Caco-2 (cell line): ENCODE results near the gene NEDD4L. TPM values are rescaled to one million over a fixed set of nuclear protein-coding genes. Genes with fewer than 3 reads are reported as not detected.

ENCODE experiments used
- BruUV-seq: library from RNA; stranded (reverse); fragments of 400-500 nt; replicated peaks from 2 replicates; lab custom pipeline; 2021; lab: Mats Ljungman, UMichigan
- CTCF ChIA-PET: fragments of 300-600 bp; sonication (Branson Sonifier 250); formaldehyde crosslinking; loops from one replicate; lab custom pipeline; 2022; ENCODE audit warnings: antibody characterized with exemption; lab: Charles Lee
- POLR2A ChIA-PET: fragments of 300-600 bp; sonication (Branson Sonifier 250); formaldehyde crosslinking; loops from one replicate; lab custom pipeline; 2022; ENCODE audit warnings: antibody characterized with exemption; lab: Charles Lee
- DNase-seq, 2 experiments: peaks; one replicate each; pipeline versions ENCODE4 v3.0.0 to v3.0.0-alpha.2; 2020 to 2022
- H3K27me3 ChIP-seq: replicated peaks from 2 replicates; pipeline ENCODE4 v1.6.0; 2011; ENCODE audit warnings: low read length; ENCODE audit not compliant: control insufficient read depth, insufficient read depth
- H3K36me3 ChIP-seq: 2 replicates; pipeline ENCODE4 v1.5.1; 2011; ENCODE audit warnings: low read length; ENCODE audit not compliant: control insufficient read depth, insufficient read depth
- H3K4me1 ChIP-seq: fragments of 250-450 bp; sonication (Bioruptor Pico); 2 replicates; pipeline ENCODE4 v1.5.1; 2020; ENCODE audit warnings: mild to moderate bottlenecking
- H3K4me3 ChIP-seq: 2 replicates; pipeline ENCODE4 v1.5.1; 2011; ENCODE audit warnings: low read depth, mild to moderate bottlenecking, control low read depth, low read length
- H3K9me3 ChIP-seq: fragments of 250-450 bp; sonication (Bioruptor Pico); 2 replicates; pipeline ENCODE4 v1.5.1; 2020; ENCODE audit warnings: mild to moderate bottlenecking, moderate library complexity
- H3K27ac Mint-ChIP-seq: one replicate; pipeline ENCODE4 v1.8.0; 2022; ENCODE audit warnings: mixed read lengths; ENCODE audit not compliant: unreplicated experiment
- H3K27me3 Mint-ChIP-seq: one replicate; pipeline ENCODE4 v1.8.0; 2022; ENCODE audit warnings: mixed read lengths; ENCODE audit not compliant: insufficient read depth, unreplicated experiment
- H3K36me3 Mint-ChIP-seq: one replicate; pipeline ENCODE4 v1.8.0; 2022; ENCODE audit warnings: mild to moderate bottlenecking, mixed read lengths; ENCODE audit not compliant: insufficient read depth, unreplicated experiment
- H3K4me1 Mint-ChIP-seq: one replicate; pipeline ENCODE4 v1.8.0; 2022; ENCODE audit warnings: low read depth, mixed read lengths; ENCODE audit not compliant: unreplicated experiment
- H3K4me3 Mint-ChIP-seq: one replicate; pipeline ENCODE4 v1.8.0; 2022; ENCODE audit warnings: mild to moderate bottlenecking, moderate library complexity, mixed read lengths; ENCODE audit not compliant: unreplicated experiment
- H3K9me3 Mint-ChIP-seq: one replicate; pipeline ENCODE4 v1.8.0; 2022; ENCODE audit warnings: mixed read lengths; ENCODE audit not compliant: unreplicated experiment
- intact Hi-C: fragments of 100-400 bp; cut with micrococcal nuclease; formaldehyde crosslinking; loops from one replicate; pipeline ENCODE4 v1.10.0; 2022; ENCODE audit not compliant: unreplicated experiment
- total RNA-seq: library from RNA; stranded (reverse); gene quantifications from 2 replicates; pipeline ENCODE4 v1.2.3, GENCODE V29; 2022
- TF ChIP-seq, protein P1 (sequence below), 2 experiments: fragments of 200-600 bp in 1 of 2; IDR thresholded peaks; 1 replicate in 1 of 2; 2 replicates in 1 of 2; pipeline versions ENCODE4 v1.5.1 to v1.8.0; 2011 to 2022; ENCODE audit warnings: antibody characterized with exemption in 1 of 2, control low read depth in 1 of 2, inconsistent platforms in 1 of 2, low read depth in 1 of 2, low read length in 1 of 2, mild to moderate bottlenecking in 1 of 2, moderate library complexity in 1 of 2; ENCODE audit not compliant: insufficient read depth in 1 of 2, severe bottlenecking in 1 of 2, unreplicated experiment in 1 of 2

Gene NEDD4L
- total RNA-seq, 1 experiment from 2014 or later, result 85.4 TPM

DNA sequence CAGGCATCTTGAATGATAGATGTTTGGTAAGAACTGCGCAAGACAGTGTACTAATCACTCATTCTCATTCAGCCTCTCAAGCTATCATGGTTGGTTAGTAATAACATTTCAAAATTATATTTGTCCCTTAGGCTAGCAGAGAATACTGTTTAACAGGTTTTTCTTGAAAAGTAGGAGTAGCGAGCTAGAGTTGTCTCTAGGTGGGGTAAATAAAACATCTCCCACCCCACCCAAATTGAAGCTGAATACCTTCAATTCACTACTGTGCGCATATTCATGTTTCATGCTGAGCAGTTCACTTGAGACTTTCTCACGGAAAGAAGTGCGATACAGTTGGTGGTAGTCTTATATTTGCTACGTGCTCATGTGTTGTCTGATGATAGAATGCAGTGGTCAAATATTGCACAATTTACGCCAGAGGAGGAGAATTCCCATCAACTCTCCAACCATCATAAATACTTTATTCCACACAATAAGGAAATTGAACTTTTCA lies 49.3 kb downstream of the NEDD4L start:
- Mint-ChIP-seq H3K4me1 (peaks cover 16% of the 10 kb centered on the region), H3K36me3 (peaks cover 30% of the 10 kb centered on the region), H3K9me3 (no peaks in the 10 kb centered on the region), H3K4me3 (no peak overlapping the region), H3K27me3 (no peaks in the 10 kb centered on the region), H3K27ac (no peak overlapping the region)
- DNase-seq, result no peak
- no peaks in the 10 kb centered on the region; the same call in 1 of the 2 replicates for H3K36me3 ChIP-seq
- intact Hi-C loops, result no loop called here
- ChIA-PET POLR2A (no interaction called here), CTCF (no interaction called here)
- H3K27me3 ChIP-seq, result no peaks in the 10 kb centered on the region
- H3K4me1 ChIP-seq, result peaks cover 39% of the 10 kb centered on the region
- TF ChIP-seq, protein P1, sequence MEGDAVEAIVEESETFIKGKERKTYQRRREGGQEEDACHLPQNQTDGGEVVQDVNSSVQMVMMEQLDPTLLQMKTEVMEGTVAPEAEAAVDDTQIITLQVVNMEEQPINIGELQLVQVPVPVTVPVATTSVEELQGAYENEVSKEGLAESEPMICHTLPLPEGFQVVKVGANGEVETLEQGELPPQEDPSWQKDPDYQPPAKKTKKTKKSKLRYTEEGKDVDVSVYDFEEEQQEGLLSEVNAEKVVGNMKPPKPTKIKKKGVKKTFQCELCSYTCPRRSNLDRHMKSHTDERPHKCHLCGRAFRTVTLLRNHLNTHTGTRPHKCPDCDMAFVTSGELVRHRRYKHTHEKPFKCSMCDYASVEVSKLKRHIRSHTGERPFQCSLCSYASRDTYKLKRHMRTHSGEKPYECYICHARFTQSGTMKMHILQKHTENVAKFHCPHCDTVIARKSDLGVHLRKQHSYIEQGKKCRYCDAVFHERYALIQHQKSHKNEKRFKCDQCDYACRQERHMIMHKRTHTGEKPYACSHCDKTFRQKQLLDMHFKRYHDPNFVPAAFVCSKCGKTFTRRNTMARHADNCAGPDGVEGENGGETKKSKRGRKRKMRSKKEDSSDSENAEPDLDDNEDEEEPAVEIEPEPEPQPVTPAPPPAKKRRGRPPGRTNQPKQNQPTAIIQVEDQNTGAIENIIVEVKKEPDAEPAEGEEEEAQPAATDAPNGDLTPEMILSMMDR (IDR thresholded peaks at IDR 0.05; ENCODE audit: insufficient read depth in 1 of 2, low read depth in 1 of 2, low read length in 1 of 2, severe bottlenecking in 1 of 2, unreplicated experiment in 1 of 2), result no peak
- BruUV-seq, result no TSS peak
- no peaks in the 10 kb centered on the region for H3K9me3 ChIP-seq
- H3K4me3 ChIP-seq, result no peak overlapping the region

DNA sequence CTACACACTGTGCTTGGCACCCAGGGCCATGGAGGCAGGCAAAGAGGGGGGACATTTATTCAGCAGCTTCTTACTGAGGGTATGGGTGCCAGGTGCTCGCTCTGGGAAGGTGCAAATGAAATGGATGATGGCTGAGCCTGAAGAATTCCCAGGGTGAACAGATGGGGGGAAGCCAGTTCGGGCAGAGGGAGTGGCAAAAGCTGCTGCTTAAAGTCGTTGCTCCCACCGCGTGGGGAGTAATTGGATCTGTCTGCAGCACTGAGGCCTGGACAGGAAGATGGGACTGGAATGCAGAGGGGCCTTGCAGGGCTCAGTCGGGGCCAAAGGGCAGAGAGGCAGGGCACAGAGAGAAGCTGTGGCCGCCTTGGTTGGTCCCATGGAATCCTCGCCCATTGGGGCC lies 51.2 kb downstream of the NEDD4L start:
- no peak overlapping the region for H3K4me3 ChIP-seq
- H3K9me3 ChIP-seq, result no peaks in the 10 kb centered on the region
- BruUV-seq, result no TSS peak
- no peaks in the 10 kb centered on the region; the same call in 1 of the 2 replicates for H3K36me3 ChIP-seq
- peaks cover 16% of the 10 kb centered on the region for H3K4me1 Mint-ChIP-seq
- intact Hi-C loops, result no loop called here
- CTCF ChIA-PET, result no interaction called here
- no peak for DNase-seq
- H3K27me3 Mint-ChIP-seq, result no peaks in the 10 kb centered on the region
- H3K27me3 ChIP-seq, result no peaks in the 10 kb centered on the region
- POLR2A ChIA-PET, result no interaction called here
- H3K4me3 Mint-ChIP-seq, result no peak overlapping the region
- TF ChIP-seq, protein P1 (IDR thresholded peaks at IDR 0.05; ENCODE audit: insufficient read depth in 1 of 2, low read depth in 1 of 2, low read length in 1 of 2, severe bottlenecking in 1 of 2, unreplicated experiment in 1 of 2), result no peak
- H3K9me3 Mint-ChIP-seq, result no peaks in the 10 kb centered on the region
- H3K27ac Mint-ChIP-seq, result no peak overlapping the region
- peaks cover 42% of the 10 kb centered on the region for H3K4me1 ChIP-seq
- H3K36me3 Mint-ChIP-seq, result peaks cover 35% of the 10 kb centered on the region

DNA sequence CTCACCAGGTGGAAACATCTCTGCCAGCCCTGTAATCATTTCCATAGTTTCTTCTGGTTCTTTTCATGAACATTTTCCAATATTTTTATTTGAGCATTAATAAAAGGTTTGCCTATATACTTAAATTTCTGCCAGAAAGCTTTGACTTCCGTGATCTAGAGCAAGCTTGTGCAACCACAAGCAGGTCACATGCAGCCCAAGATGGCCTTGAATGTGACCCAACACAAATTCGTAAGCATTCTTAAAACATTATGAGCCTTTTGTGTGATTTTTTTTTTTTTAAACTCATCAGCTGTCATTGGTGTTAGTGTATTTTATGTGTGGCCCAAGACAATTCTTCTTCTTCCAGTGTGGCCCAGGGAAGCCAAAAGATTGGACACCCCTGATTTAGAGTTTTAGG lies 51.6 kb downstream of the NEDD4L start:
- Mint-ChIP-seq H3K36me3 (peaks cover 31% of the 10 kb centered on the region), H3K4me3 (no peak overlapping the region), H3K27ac (no peak overlapping the region), H3K27me3 (no peaks in the 10 kb centered on the region), H3K9me3 (no peaks in the 10 kb centered on the region), H3K4me1 (peaks cover 16% of the 10 kb centered on the region)
- CTCF ChIA-PET, result no interaction called here
- POLR2A ChIA-PET, result no interaction called here
- no peak overlapping the region for H3K4me3 ChIP-seq
- intact Hi-C loops, result no loop called here
- peaks cover 45% of the 10 kb centered on the region for H3K4me1 ChIP-seq
- no peaks in the 10 kb centered on the region; the same call in 1 of the 2 replicates for H3K36me3 ChIP-seq
- BruUV-seq, result no TSS peak
- DNase-seq, result no peak
- H3K27me3 ChIP-seq, result no peaks in the 10 kb centered on the region
- no peaks in the 10 kb centered on the region for H3K9me3 ChIP-seq
- TF ChIP-seq, protein P1 (IDR thresholded peaks at IDR 0.05; ENCODE audit: insufficient read depth in 1 of 2, low read depth in 1 of 2, low read length in 1 of 2, severe bottlenecking in 1 of 2, unreplicated experiment in 1 of 2), result no peak
